Measurements from ENCODE around the gene FOXP1.

The FOXP1 gene

GRCh38 chr3:71421475-71421819 is 162.1 kb downstream of the FOXP1 start:
- DNase-seq: no peak

GRCh38 chr3:71419369-71419768 is 164.2 kb downstream of the FOXP1 start:
- no peak for DNase-seq

- DNase-seq: no peak
Measured at GRCh38 chr3:71417791-71418190, 165.7 kb downstream of the FOXP1 start.

GRCh38 chr3:71416876-71417275 is 166.7 kb downstream of the FOXP1 start:
- no peak for DNase-seq

GRCh38 chr3:71415681-71416122 is 167.8 kb downstream of the FOXP1 start:
- DNase-seq: no peak

- DNase-seq: no peak
Measured at GRCh38 chr3:71414189-71414927, 169.2 kb downstream of the FOXP1 start.

- DNase-seq: no peak
Measured at GRCh38 chr3:71413572-71413971, 170.0 kb downstream of the FOXP1 start.

- no peak for DNase-seq
Measured at GRCh38 chr3:71409352-71409751, 174.2 kb downstream of the FOXP1 start.

- DNase-seq: no peak
Measured at GRCh38 chr3:71408903-71409302, 174.6 kb downstream of the FOXP1 start.

GRCh38 chr3:71407823-71408222 is 175.7 kb downstream of the FOXP1 start:
- DNase-seq: no peak

GRCh38 chr3:71406972-71407810 is 176.3 kb downstream of the FOXP1 start:
- no peak for DNase-seq

- peak; percentile 25 for DNase-seq
Measured at GRCh38 chr3:71402911-71403310, 180.6 kb downstream of the FOXP1 start.

- DNase-seq: no peak
Measured at GRCh38 chr3:71402280-71402679, 181.2 kb downstream of the FOXP1 start.

GRCh38 chr3:71401695-71402231 is 181.8 kb downstream of the FOXP1 start:
- no peak for DNase-seq

GRCh38 chr3:71400986-71401451 is 182.5 kb downstream of the FOXP1 start:
- no peak for DNase-seq

GRCh38 chr3:71399478-71399877 is 184.1 kb downstream of the FOXP1 start:
- DNase-seq: no peak

GRCh38 chr3:71398157-71398836 is 185.2 kb downstream of the FOXP1 start:
- DNase-seq: no peak

- no peak for DNase-seq
Measured at GRCh38 chr3:71397726-71398125, 185.8 kb downstream of the FOXP1 start.

GRCh38 chr3:71397046-71397445 is 186.5 kb downstream of the FOXP1 start:
- peak; percentile 37 for DNase-seq

GRCh38 chr3:71395927-71396695 is 187.4 kb downstream of the FOXP1 start:
- DNase-seq: peak; percentile 71

- DNase-seq: no peak
Measured at GRCh38 chr3:71395470-71395869, 188.1 kb downstream of the FOXP1 start.

- no peak for DNase-seq
Measured at GRCh38 chr3:71393745-71394144, 189.8 kb downstream of the FOXP1 start.

Data from inflammatory macrophage treated with lipopolysaccharide for 4 hours (primary cell).